Measurements from ENCODE around the gene PARD3.

The PARD3 gene

GRCh38 chr10:34824870-34825269 is 9.8 kb upstream of the PARD3 start:
- no peak for DNase-seq (ENCODE audit: low spot score)

GRCh38 chr10:34821587-34822585 is 6.8 kb upstream of the PARD3 start:
- no peak for DNase-seq (ENCODE audit: low spot score)

DNA sequence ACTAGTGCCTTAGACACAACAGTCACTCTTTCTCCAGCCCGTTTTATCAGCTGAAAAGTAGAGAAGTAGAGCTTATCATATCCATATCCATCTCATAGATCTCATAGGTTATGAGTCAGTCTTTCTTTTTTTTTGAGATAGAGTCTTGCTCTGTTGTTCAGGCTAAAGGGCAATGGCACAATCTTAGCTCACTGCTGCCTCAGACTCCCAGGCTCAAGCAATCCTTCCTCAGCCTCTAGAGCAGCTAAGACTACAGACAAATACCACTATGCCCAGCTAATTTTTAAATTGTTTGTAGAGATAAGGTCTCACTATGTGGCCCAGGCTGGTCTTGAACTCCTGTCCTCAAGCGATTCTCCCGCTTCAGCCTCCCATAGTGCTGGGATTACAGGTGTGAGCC is 2.5 kb upstream of the PARD3 start:
- DNase-seq (ENCODE audit: low spot score): no peak

DNA sequence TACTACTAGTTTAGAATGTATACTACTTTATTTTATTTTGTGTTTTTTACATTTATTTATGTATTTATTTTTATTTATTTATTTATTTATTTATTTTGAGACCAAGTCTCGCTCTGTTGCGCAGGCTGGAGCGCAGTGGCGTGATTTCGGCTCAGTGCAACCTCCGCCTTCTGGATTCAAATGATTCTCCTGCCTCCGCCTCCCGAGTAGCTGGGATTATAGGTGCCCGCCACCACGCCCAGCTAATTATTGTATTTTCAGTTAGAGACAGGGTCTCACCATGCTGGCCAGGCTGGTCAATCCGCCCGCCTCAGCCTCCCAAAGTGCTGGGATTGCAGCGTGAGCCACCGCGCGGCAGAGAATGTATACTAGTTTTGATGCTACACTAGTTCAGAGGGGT is 2.0 kb upstream of the PARD3 start:
- DNase-seq (ENCODE audit: low spot score): no peak

GRCh38 chr10:34816501-34817002 is 1.5 kb upstream of the PARD3 start:
- DNase-seq (ENCODE audit: low spot score): no peak

DNA sequence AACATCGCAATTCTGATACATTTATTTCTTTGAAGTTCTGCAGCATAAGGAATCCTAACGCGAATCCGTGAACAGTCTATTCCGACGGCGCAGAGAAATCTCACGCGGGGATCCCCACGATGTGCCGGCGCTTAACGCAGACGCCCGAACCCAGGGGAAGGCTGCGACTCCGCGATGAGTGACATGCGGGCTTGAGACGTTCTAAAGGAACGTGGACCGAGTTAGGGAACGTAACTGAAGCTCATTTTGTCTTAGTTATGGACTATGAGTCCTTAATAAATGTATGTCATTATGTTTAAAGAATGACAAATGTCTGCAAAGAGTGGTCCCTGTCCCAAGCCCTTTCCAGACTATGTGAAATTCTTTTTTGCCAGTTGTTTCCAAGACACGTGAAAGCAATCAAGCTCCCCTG is 995 bp upstream of the PARD3 start:
- no peak for DNase-seq (ENCODE audit: low spot score)

- no peak for DNase-seq (ENCODE audit: low spot score)
These were observed 247 bp downstream of the PARD3 start for GRCh38 chr10:34814913-34815184.

DNA sequence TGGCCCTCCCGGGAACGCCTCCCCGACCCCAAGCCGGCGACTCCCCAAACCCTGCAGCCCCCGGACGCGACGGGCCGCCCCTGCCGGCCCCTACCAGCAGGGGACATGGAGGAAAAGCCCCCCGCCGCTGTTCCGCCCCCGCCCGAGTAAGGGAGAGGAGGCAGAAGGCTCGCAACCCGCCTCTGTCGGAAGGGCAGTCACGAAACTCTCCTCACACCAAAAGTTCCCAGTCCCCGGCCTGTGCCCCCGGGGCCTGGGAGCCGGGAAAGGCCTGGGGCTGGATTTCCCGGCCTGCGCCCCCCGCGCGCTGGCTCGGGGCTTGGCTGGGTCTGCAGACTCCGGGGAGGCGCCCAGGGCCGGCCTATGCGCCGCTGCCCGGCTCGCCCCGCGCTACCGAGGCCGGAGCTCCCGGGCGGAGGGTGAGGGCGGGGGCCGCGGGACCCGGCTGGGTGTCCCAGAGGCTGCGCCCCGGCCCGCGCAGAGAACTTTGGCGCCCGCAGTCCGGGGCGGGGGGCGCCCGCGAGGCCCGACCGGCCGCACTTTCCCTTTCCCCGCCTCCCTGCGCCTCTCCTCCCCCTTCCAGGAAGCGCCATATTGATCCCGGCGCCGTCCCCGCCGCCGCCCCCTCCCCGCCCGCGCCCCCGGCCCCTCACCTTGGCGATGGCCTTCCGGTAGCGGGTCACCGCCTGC is 728 bp downstream of the PARD3 start:
- DNase-seq (ENCODE audit: low spot score): no peak

GRCh38 chr10:34813626-34814222 is 1.4 kb downstream of the PARD3 start:
- DNase-seq (ENCODE audit: low spot score): peak; percentile 46

- DNase-seq (ENCODE audit: low spot score): no peak
These were observed 2.3 kb downstream of the PARD3 start for GRCh38 chr10:34812771-34813170.

GRCh38 chr10:34811968-34812514 is 3.1 kb downstream of the PARD3 start:
- DNase-seq (ENCODE audit: low spot score): no peak

GRCh38 chr10:34811126-34811967 is 3.7 kb downstream of the PARD3 start:
- DNase-seq (ENCODE audit: low spot score): no peak

DNA sequence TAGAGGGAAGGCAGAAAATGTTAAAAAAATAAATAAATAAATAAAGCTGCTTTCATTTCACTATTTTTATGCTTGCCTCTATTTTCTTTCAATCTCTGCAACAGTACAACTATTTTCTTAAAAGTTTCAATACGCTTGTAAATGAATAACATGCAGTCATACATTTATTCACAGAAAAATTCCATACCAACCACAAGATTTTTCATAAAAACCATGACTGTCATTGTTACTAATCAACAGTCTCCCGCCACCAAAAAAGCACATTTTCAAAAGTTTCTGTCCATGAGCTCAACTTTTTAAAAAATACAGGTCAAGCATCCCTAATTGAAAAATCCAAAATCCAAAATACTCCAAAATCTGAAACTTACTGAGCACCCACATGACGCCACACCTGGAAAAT is 5.3 kb downstream of the PARD3 start:
- no peak for DNase-seq (ENCODE audit: low spot score)

GRCh38 chr10:34808801-34809745 is 6.0 kb downstream of the PARD3 start:
- DNase-seq (ENCODE audit: low spot score): no peak

DNA sequence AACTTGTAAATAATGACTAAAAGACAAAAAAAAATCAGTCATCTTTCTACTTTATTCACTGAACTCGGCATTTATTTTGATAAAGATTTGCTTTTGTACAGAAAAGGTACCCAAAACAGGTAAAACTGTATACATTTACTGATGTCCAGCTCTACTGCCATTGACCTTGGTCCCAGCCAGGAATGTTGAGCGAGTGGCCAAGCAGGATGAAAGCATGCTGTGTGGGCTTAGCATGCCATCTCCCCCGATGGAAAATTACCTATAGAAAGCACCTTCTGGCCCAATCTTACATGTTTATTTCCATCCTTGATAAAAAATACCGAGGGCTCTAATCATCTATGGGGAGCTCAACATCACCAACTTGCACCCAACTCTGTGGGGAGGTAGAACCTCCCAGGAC is 6.8 kb downstream of the PARD3 start:
- no peak for DNase-seq (ENCODE audit: low spot score)

DNA sequence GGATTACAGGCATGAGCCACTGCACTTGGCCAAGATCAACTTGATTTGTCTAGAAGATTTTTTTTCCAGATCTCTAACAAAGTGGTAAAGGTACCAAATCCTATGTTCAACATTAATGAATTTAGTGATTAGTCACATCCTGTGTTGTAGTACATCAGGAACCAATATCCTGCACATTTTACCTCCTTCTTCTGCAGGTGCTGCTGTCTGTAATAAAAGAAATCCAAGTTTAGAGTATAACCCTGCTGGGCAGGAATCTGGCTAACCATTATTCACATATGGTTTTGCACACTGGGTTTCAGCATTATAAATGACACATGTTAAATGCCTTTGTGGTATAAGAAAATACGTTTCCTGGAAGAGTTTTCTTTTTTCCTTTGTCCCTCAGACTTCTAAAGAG is 10.8 kb downstream of the PARD3 start:
- DNase-seq (ENCODE audit: low spot score): no peak

GRCh38 chr10:34802692-34803091 is 12.4 kb downstream of the PARD3 start:
- DNase-seq (ENCODE audit: low spot score): no peak

- no peak for DNase-seq (ENCODE audit: low spot score)
These were observed 13.9 kb downstream of the PARD3 start for GRCh38 chr10:34801097-34801733.

DNA sequence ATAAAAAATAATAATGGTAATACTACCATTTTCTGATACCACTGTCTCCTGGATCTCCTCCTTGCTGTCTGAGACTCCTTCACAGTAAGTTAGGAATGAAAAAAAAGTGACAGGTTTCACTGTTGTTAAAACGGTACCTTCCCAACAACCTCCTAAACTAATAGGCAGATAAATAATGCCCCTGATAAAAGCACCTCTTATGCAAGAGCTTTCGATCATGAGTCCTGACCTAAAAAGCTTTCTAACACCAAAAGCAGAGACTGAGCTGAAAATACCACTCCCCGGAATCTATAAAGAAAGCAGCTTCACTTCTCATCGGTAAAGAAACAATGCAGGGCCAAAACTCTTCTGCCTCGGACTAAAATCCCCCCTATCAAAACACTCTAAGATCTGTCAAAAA is 14.5 kb downstream of the PARD3 start:
- no peak for DNase-seq (ENCODE audit: low spot score)

- no peak for DNase-seq (ENCODE audit: low spot score)
These were observed 16.4 kb downstream of the PARD3 start for GRCh38 chr10:34798654-34799053.
